HG03060 (cell line): ENCODE measurements around the gene PLA2G4A.
A peak's percentile ranks its signal among the peaks of the same experiment; 100 is the strongest.

Experiments used
- ATAC-seq: cut with Tn5 transposase; IDR thresholded peaks from one replicate; pipeline ENCODE4 v1.9.1; 2021; ENCODE audit warnings: low read depth, moderate number of reproducible peaks; ENCODE audit not compliant: unreplicated experiment

The PLA2G4A gene

DNA sequence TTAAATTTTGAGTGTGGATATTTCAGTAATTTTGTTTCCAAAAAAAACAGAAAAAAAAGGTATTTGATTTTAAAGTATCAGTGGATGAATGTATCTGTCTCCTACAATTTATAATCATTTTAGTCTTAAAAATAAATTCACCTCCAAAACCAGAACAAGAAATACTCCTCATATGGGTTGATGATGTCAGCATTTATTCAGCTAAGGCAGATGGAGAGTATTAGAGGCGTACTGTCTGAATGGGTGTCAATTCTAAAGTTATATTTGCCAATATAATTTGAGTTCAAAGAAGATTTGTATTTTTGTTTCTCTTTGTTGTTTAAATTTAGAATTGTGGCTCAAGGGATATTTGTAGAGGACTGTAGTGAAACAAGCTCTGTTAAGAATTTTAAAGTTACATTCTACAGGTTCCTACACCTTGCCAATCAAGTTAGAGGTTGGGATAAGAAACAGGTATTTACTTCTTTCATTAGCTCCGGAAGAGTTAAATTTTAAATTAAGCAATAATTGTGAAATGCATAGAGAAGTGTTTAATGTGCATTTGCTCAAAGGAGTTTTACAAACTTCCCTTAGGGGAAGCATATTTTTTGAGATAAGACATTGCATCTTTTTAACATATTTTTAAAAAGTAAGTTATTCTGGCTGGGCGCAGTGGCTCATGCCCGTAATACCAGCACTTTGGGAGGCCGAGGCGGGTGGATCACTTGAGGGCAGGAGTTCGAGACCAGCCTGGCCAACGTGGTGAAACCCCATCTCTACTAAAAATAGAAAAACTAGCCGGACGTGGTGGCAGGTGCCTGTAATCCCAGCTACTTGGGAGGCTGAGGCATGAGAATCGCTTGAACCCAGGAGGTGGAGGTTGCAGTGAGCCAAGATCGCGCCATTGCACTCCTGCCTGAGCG lies 1.2 kb downstream of the PLA2G4A start:
- no peak for ATAC-seq

DNA sequence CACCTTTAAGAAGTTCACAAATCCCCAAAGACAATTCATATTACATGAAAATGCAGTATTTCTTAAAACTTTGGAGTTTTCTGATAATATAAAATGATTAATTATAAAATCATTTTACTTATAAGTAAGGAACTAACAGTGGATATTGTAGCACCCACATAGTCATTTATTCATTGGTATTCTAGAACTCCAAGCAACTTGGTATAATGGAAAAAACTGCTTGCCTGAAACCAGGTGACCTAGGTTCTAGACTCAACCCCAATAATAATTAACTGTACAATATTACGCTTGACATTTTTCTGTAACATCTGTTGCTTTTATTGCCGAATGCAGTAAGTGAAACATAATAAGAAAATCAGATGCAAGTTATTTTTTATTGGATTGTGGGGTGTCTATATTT lies 2.4 kb downstream of the PLA2G4A start:
- no peak for ATAC-seq

DNA sequence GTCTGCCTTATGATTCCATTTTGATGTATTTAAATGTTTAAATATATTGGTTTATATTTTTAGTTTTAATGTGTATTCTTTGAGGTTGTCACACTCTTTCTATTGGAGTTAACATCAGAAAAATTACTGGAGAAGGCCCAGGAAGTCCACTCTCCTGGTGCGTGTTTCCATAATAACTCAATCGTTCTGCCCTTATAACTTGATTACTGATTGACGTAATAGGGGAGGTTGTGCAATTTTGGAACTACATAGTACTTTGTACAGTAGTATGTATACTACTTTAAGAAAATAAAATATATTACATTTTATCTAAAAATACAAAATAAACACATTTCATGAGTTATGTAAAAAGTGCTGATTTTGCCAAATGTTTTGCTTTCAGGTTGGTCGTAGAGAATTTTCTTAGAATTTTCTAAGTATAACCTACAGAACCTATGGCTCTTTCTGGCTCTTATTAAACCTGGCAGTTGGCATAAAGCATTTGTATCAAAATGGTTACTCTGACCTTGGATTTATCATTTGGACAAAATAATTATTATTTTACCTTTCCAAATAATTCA lies 5.7 kb downstream of the PLA2G4A start:
- no peak for ATAC-seq

DNA sequence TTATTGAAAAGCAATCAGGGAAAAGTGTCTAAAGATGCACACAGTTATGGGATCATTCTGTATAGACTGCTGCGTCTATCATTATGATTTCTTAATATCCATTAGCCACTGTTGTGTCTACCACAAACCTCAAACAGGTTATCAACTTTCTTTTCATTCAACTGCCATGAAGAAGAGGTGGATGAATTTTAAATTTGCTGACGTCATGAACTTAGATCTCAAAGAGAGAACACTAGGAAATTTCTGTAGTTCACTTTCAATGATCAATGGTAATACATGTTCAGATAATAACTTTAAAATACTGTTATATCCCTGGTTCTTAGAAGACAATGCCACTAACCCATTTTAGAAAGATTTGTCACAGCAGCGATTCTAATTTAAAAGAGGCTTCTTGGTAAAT lies 6.7 kb downstream of the PLA2G4A start:
- no peak for ATAC-seq

DNA sequence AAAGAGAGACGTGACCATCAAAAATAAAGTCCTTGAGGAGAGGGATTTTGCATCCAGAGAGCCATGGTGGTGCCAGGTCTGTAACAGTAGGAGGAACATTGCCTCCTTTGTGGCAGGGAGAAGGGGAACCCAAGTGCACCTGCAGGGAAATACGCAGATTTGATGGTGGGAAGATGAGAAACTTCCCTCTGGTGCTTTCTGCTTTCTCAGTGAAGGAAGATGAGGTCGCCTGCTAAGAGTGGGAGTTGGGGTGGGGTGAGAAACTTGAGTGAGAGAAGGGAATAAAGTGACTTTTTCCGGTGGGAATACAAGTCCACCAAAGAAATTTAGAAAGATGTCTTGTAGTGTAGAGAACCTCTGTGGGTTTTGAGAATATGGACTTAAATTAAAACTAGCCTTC lies 9.1 kb downstream of the PLA2G4A start:
- no peak for ATAC-seq

DNA sequence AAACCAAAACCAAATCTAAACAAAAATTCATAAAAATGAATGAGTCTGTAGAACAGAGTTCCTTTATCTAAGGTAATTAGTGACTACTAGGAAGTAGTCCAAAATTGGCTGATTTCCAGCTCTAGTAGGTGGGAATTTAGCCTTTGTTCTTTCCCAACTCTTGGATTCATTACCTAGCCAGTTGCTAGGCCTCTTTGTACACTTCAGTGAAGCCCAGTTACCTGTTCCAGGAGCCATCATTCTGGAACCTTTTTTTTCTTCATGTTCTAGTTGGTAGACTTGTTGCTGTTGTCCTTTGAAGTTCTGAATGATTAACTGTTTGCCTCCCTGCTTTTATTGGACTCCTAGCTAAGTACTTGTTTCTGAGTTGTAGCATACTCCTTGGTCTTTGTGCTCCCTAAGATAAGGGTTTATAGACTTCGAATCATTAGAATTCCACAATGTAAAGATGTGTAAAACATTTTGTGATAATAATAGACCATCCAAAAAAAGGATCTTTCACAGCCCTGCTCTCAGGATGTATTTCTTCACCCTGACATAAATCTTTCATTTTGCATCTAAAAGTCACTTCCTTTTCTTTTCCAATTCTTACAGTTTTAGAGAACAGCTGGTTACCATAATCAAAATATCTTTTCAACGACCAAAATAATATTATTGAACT lies 9.8 kb downstream of the PLA2G4A start:
- no peak for ATAC-seq

DNA sequence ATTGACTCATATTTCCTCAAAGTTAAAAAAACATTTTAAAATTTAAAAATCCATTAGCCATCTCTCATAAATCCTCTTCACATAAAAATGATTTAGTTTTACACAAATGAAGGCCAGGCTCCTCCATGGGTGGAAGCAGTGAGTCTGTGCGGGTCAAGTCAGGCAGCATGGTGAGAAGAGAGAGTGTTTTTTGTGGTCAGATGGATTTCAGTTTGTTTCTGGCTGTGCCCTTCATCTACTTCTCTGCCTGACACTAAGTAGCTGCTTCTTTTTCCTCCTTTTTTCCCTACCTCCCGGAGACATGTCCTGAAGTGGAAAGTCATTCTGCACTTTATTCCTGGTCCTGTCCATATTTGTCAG lies 10.3 kb downstream of the PLA2G4A start:
- ATAC-seq, result no peak

DNA sequence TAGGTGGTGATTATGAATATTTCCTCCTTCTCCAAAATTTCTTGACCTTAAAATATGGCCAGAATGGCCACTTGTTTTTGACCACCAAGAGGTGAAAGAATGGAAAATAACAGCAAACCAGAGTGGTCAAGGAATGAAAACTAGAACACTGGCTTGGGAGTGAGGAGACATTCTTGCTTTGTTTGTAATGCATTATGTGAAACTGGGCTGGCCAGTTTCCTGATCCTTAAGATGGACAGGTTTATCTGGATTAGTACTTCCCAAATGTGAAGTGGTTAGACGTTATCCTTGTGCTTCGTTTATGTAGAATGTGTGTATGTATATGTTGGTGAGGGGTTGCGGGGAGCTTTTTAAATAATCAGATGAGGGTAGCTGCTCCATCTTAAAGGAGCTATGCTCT lies 12.8 kb downstream of the PLA2G4A start:
- no peak for ATAC-seq

DNA sequence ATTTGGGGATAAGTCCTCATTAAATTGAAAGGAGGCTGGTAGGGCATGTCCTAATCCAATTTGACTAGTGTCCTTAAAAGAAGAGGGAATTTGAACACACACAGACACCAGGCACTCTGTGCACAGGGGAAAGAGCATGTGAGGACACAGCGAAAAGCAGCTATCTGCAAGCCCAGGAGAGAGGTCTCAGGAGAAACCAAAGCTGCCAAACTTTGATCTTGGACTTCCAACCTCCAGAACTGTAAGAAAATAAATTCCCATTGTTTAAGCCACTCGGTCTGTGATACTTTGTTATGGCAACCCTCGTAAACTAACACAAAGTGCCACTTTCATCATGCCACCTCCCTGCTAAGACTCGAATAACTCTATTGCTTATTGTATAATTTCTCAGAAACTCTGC lies 13.8 kb downstream of the PLA2G4A start:
- no peak for ATAC-seq

DNA sequence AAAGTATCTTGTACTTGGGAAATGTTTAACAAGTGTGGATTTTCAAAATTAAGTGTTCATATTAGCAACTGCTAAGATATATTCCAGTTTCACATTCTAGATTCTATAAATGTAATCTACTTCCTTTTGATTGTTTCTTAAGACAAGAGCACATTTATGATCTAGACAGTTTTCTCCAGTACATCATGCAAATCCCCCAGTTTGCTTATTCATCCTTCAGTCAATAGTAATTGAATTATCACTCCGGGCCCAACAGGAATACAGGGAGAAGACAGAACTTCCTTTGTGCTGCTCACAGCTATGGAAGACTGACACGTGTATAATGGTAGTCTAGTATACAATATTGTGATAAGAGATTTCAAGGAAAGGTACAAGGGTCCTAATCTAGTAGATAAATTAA lies 14.5 kb downstream of the PLA2G4A start:
- no peak for ATAC-seq

DNA sequence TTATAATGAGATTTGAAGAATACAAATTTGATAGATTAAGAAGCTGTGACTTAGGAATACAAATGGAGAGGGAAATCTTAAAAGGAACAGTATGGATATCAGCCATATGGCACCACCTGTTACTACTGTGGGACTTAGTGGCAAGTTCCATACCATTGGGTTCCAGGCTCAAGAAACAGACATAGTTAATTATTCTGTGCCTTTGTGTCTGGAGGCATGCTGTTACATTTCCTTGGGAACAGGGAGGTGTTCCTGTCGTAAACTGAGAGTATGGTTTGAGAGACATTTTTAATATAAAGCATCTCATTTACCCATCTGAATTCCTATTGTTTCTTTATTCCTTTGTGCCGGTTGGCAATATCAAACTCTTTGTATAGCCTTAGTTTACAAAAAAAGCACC lies 15.2 kb downstream of the PLA2G4A start:
- ATAC-seq, result no peak

DNA sequence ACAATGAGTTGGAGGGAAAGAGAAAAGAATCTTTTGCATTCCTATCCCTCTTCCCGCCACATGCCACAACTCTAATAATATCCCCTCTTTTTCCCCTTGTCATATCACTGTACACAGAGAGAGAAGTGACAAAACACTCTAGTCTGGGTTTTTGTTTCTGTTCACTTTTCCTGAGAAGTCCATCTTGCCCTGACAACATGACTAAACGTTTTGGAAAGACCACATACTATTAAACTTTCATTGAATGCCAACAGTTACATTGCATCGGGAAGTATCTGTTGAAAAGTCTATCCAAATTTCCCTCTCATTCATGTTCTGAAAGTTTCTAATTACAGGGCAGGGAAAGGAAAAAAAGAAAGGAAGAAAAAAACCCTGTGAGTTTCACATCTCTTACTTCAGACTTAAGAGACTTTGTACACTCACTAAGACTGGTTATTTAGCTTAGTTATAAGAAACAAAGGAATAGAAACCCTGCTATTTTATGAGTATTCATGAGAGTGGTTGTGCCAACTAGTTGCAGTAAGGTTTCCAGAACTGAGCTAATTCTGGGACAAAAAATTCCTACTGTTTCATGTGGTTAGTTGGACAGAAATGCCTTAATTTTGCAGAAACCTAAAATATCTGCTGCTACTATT lies 16.9 kb downstream of the PLA2G4A start:
- ATAC-seq, result no peak

DNA sequence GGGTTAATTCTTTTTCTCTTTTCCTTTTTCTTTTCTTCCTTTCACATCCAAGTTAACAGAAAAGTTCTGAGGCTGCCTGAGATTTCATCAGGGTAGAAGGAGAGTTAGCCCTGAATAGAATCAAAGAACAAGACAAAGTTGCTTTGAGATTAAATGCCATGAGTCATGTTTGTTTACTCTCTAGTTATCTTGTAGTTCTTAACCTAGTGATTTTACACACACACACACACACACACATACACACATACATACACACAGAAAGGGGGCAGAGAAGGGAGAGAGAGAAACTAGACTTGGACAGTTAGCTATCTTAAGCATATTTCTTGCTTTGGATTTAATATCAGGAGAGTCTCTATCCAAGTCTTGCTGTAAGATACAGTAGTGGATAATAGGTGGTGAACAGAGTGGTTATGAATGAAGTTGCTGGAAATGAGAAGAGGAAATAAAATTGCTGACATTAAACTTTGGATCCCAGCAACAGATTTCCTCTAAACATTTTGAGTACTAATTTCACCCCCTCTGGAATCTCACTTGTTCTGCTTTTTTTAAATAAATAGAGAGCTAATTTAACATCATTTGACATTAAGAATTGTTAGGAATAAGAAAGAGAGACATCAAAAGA lies 19.9 kb downstream of the PLA2G4A start:
- ATAC-seq, result no peak

DNA sequence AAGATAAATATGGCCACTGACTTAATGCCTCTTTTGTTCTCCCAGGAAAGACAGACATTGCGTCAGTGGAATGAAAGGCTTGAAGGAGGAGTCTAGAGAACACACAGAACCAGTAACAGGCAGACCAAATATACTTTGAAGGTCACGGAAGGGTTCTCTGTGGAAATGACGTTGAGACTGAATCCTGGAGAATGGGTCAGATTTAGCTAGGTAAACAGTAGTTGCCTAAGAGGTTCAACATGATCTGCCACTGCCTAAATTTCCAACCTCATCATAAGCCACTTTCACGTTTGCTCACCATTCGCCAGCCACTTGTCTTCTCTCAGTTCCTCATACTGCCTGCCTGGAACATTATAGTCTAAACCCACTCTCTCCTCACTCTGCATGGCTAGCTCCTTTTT lies 20.5 kb downstream of the PLA2G4A start:
- peak; percentile 97 for ATAC-seq

DNA sequence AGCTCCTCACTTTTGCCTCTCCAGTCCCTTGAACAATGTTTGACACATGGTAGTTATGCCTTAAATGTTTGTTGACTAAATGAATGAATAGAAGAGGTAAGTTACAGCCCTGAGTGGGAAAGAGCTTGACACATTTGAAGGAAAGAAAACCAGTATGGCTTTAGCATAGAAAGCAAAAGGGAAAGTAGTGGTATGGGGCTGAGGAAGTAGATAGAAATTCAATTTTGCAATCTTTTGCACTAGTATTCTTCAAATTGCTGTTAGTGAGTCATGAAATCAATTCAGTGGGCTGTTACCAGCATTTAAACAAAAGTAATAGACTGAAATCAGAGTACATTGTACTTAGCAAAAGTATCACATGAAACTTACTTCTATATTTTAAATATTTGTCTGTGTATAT lies 21.1 kb downstream of the PLA2G4A start:
- peak; percentile 28 for ATAC-seq

DNA sequence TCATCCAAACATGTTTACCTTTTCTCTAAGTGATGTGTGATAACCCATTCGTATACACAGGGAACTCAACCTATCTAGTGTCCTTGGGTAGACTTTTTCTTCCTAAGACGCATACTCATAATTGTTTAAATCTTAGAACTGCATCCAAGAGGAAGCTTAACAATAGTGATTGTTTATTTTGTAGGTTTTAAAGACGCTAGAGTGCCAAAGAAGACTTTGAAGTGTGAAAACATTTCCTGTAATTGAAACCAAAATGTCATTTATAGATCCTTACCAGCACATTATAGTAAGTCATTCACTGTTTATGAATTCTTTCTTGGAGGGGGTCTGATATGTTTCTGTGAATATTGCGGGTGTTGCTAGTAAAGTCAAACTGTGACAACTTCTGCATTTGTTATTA lies 25.4 kb downstream of the PLA2G4A start:
- no peak for ATAC-seq

DNA sequence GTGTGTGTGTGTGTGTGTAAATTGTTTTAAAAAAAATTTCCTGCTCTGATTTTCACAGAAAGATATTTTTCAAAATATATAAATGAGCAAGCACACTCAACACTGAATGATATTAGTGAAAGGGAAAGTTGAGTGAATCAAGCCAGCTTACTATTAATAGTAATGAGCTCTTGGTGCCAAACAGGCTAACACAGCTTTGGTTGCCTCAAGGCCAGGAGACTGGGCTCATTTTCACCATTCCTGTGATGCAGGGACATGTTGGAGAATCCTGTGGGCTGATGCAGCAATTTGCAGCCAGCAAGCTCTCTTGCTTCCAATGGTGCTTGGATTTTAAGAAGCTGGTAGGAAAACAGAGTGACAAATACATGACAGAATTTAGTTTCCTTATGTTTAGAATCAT lies 30.2 kb downstream of the PLA2G4A start:
- no peak for ATAC-seq

DNA sequence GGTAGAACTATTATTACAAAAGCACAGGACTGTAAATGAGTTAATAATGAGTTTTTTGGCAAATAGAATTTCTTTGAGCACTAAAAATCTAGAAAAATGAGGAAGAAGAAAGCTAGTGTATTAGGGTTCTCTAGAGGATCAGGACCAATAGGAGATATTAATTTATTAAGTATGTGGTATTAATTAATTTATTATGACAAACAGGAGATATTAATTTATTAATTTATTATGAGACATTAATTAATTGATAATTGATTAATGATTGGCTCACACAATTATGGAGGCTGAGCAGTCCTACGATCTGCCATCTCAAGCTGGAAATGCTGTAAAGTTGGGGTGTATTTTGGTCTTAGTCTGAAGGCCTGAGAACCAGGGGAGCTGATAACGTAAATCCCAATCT lies 31.2 kb downstream of the PLA2G4A start:
- no peak for ATAC-seq

DNA sequence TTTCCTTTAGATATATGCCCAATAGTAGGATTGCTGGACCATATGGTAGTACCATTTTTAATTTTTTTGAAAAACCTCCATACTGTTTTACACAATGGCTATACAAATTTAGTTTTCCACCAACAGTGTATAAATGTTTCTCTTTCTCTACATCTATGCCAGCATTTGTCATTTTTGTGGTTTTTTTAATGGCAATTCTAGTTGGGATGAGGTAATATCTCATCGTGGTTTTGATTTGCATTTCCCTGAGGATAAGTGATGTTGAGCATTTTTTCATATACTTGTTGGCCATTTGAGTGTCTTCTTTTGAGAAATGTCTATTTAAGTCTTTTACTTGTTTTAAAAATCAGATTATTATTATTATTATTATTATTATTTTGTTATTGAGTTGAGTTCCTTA lies 35.5 kb downstream of the PLA2G4A start:
- no peak for ATAC-seq

DNA sequence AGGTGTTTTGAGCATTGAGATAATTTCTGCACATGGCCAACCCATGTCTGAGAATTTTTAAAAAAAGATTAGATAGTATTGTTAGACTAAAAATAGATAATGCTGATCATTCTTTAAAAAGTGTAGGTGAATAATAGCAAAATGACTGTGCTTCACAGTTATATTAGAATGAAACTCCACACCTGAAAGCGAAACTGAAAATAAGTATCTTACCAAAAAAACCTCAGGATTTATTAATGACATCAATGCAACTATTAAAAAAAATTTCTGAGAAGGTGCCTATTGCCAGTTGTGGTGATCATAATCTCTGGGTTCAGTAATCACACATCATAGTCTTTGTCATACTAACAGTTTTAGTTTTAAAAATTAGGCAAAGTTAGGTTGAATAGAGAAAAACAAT lies 36.5 kb downstream of the PLA2G4A start:
- peak; percentile 91 for ATAC-seq

DNA sequence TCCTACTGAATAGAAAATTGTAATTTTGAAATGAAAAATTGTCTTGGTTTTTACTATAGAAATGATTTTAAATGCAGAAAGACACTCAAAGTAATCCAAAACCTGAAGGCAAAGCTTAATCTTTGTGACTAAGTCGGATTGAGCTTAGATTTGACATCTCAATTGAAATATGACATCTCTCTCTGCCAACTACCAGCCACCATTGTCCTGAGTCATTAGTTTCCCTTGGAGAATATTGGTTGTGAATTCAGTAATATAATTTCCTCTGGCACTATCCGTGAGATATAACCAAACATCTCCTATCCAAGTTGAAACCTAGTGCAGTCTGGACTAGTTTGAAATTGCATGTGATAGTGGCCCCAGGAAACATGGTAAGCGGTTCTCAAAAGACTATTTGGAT lies 37.1 kb downstream of the PLA2G4A start:
- ATAC-seq, result no peak
